H9 (cell line): ENCODE results near the gene SOX21. TPM values are rescaled to one million over a fixed set of nuclear protein-coding genes. Genes with fewer than 3 reads are reported as not detected.

ENCODE experiments used
- DNase-seq: peaks from one replicate; pipeline ENCODE4 v3.0.0-alpha.2; 2017
- H2AFZ ChIP-seq: one replicate; pipeline ENCODE4 v1.6.1; 2013; ENCODE audit warnings: mild to moderate bottlenecking, low read length, control low read depth, moderate library complexity
- H2AK5ac ChIP-seq: 2 replicates; pipeline ENCODE4 v1.6.1; 2013; ENCODE audit warnings: low read length, control low read depth, mixed read lengths; ENCODE audit not compliant: insufficient read length
- H2BK120ac ChIP-seq: one replicate; pipeline ENCODE4 v1.6.1; 2013; ENCODE audit warnings: low read depth, mild to moderate bottlenecking, low read length, control low read depth, inconsistent platforms; ENCODE audit not compliant: poor library complexity, severe bottlenecking
- H2BK12ac ChIP-seq: 2 replicates; pipeline ENCODE4 v1.6.1; 2013; ENCODE audit warnings: low read length, control low read depth, mixed read lengths, low read depth; ENCODE audit not compliant: insufficient read length
- H2BK15ac ChIP-seq: 2 replicates; pipeline ENCODE4 v1.6.1; 2013; ENCODE audit warnings: low read depth, low read length, control low read depth
- H2BK20ac ChIP-seq: one replicate; pipeline ENCODE4 v1.6.1; 2013; ENCODE audit warnings: low read depth, mild to moderate bottlenecking, low read length, control low read depth, inconsistent platforms; ENCODE audit not compliant: poor library complexity, severe bottlenecking
- H2BK5ac ChIP-seq: 2 replicates; pipeline ENCODE4 v1.6.1; 2013; ENCODE audit warnings: low read length, control low read depth, mixed read lengths; ENCODE audit not compliant: insufficient read length
- H3K14ac ChIP-seq: 2 replicates; pipeline ENCODE4 v1.6.1; 2013; ENCODE audit warnings: low read length, control low read depth; ENCODE audit not compliant: insufficient read depth
- H3K18ac ChIP-seq: 2 replicates; pipeline ENCODE4 v1.6.1; 2013; ENCODE audit warnings: low read depth, mild to moderate bottlenecking, mixed read lengths, low read length, control low read depth; ENCODE audit not compliant: insufficient read length
- H3K23ac ChIP-seq: 2 replicates; pipeline ENCODE4 v1.6.1; 2013; ENCODE audit warnings: low read length, control low read depth, mixed read lengths, low read depth; ENCODE audit not compliant: insufficient read length
- H3K23me2 ChIP-seq: 2 replicates; pipeline ENCODE4 v1.6.1; 2013; ENCODE audit warnings: low read depth, mild to moderate bottlenecking, mixed read lengths, low read length, control low read depth; ENCODE audit not compliant: insufficient read length, poor library complexity, severe bottlenecking
- H3K27ac ChIP-seq: 2 replicates; pipeline ENCODE4 v1.5.1; 2013; ENCODE audit warnings: low read length, control low read depth, mixed read lengths, low read depth; ENCODE audit not compliant: insufficient read length
- H3K27me3 ChIP-seq: 2 replicates; pipeline ENCODE4 v1.6.1; 2013; ENCODE audit warnings: low read length, control low read depth, inconsistent platforms; ENCODE audit not compliant: insufficient read depth
- H3K4ac ChIP-seq: 2 replicates; pipeline ENCODE4 v1.6.1; 2013; ENCODE audit warnings: low read depth, mild to moderate bottlenecking, control low read depth, inconsistent platforms, low read length, moderate library complexity
- H3K4me1 ChIP-seq: 2 replicates; pipeline ENCODE4 v1.6.1; 2013; ENCODE audit warnings: low read length, control low read depth, inconsistent platforms; ENCODE audit not compliant: insufficient read depth
- H3K4me2 ChIP-seq: 2 replicates; pipeline ENCODE4 v1.6.1; 2013; ENCODE audit warnings: low read length, control low read depth, mixed read lengths; ENCODE audit not compliant: insufficient read length, insufficient read depth
- H3K56ac ChIP-seq: 2 replicates; pipeline ENCODE4 v1.6.1; 2013; ENCODE audit warnings: low read depth, mild to moderate bottlenecking, mixed read lengths, low read length, control low read depth; ENCODE audit not compliant: insufficient read length
- H3K79me1 ChIP-seq: 2 replicates; pipeline ENCODE4 v1.6.1; 2013; ENCODE audit warnings: low read depth, mild to moderate bottlenecking, moderate library complexity, low read length, control low read depth, inconsistent platforms; ENCODE audit not compliant: insufficient read depth, poor library complexity, severe bottlenecking
- H3K79me2 ChIP-seq: 2 replicates; pipeline ENCODE4 v1.6.1; 2013; ENCODE audit warnings: low read length, control low read depth, inconsistent platforms; ENCODE audit not compliant: insufficient read depth
- H3K9ac ChIP-seq: 2 replicates; pipeline ENCODE4 v1.6.1; 2013; ENCODE audit warnings: low read length, control low read depth, mixed read lengths; ENCODE audit not compliant: insufficient read length; ENCODE audit errors: extremely low read depth
- H3K9me3 ChIP-seq: one replicate; pipeline ENCODE4 v1.6.1; 2013; ENCODE audit warnings: low read depth, low read length, inconsistent platforms; ENCODE audit not compliant: control insufficient read depth
- H3T11ph ChIP-seq: one replicate; pipeline ENCODE4 v1.6.1; 2013; ENCODE audit warnings: mild to moderate bottlenecking, low read length, control low read depth, inconsistent platforms
- H4K20me1 ChIP-seq: one replicate; pipeline ENCODE4 v1.6.1; 2013; ENCODE audit not compliant: control insufficient read depth, insufficient read length, insufficient read depth
- H4K5ac ChIP-seq: 2 replicates; pipeline ENCODE4 v1.6.1; 2013; ENCODE audit warnings: low read depth, mild to moderate bottlenecking, mixed read lengths, low read length, control low read depth; ENCODE audit not compliant: insufficient read length
- H4K8ac ChIP-seq: replicated peaks from 2 replicates; pipeline ENCODE4 v1.6.1; 2013; ENCODE audit warnings: low read length, control low read depth, mixed read lengths, low read depth; ENCODE audit not compliant: insufficient read length
- H4K91ac ChIP-seq: 2 replicates; pipeline ENCODE4 v1.6.1; 2013; ENCODE audit warnings: low read depth, mild to moderate bottlenecking, moderate library complexity, mixed read lengths, low read length, control low read depth; ENCODE audit not compliant: insufficient read length
- H3K27ac Mint-ChIP-seq, 3 experiments: 2 replicates in 2 of 3; 3 replicates in 1 of 3; pipeline ENCODE4 v1.8.0; 2020 to 2021; ENCODE audit warnings: mixed read lengths in 3 of 3, mild to moderate bottlenecking in 1 of 3, moderate library complexity in 1 of 3
- H3K27me3 Mint-ChIP-seq: 2 replicates; pipeline ENCODE4 v1.8.0; 2021; ENCODE audit warnings: low read depth, mild to moderate bottlenecking, moderate library complexity, mixed read lengths
- H3K36me3 Mint-ChIP-seq, 3 experiments: 2 replicates in 2 of 3; 3 replicates in 1 of 3; pipeline ENCODE4 v1.8.0; 2020 to 2021; ENCODE audit warnings: low read depth in 3 of 3, mixed read lengths in 3 of 3; ENCODE audit not compliant: insufficient read depth in 1 of 3
- H3K4me1 Mint-ChIP-seq, 2 experiments: 2 replicates each; pipeline ENCODE4 v1.8.0; 2020; ENCODE audit warnings: mixed read lengths in 2 of 2
- H3K4me3 Mint-ChIP-seq, 2 experiments: 2 replicates in 1 of 2; 3 replicates in 1 of 2; pipeline ENCODE4 v1.8.0; 2020 to 2021; ENCODE audit warnings: mild to moderate bottlenecking in 2 of 2, mixed read lengths in 2 of 2, moderate library complexity in 1 of 2
- H3K9me3 Mint-ChIP-seq, 2 experiments: 2 replicates in 1 of 2; 3 replicates in 1 of 2; pipeline ENCODE4 v1.8.0; 2020; ENCODE audit warnings: mild to moderate bottlenecking in 2 of 2, mixed read lengths in 2 of 2, moderate library complexity in 1 of 2
- WGBS: extraction: QIAGEN DNeasy Blood & Tissue Kit; methylation state at CpG from one replicate; pipeline ENCODE4 v1.1.7; 2013; ENCODE audit warnings: missing lambda C conversion rate, low lambda C conversion rate, mixed read lengths; ENCODE audit not compliant: insufficient read length; ENCODE audit errors: extremely low coverage; 5-methylcytosine and 5-hydroxymethylcytosine counted together
- total RNA-seq: library from RNA; stranded (reverse); gene quantifications from 2 replicates; pipeline ENCODE4 v1.2.1, GENCODE V29; 2021
- TF ChIP-seq, protein P1 (sequence below): fragments of 200-600 bp; sonication (generic); conservative IDR thresholded peaks from 3 replicates; pipeline ENCODE4 v1.8.0; 2021; ENCODE audit warnings: antibody characterized with exemption, mild to moderate bottlenecking

SOX21 gene
- total RNA-seq, 1 experiment from 2014 or later, result 38.4 TPM

DNA sequence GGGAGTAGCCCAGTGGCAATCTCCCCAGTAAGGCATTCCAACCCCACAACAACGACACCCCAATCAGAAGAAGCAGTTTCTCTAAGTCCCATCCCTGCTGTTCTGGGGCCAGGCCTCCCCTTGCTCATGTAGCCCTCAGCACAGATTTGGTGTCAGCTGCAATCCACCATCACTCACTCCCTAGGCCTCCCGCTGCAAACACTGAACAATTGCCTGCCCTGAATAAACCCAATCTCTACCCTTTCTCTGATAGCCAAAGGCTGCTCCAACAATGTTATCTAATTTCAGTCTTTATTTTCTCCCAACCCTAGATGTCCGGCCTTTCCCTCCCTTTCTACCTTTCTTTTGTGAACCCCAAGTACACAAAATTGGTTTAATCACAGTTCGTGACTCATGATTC lies 5.6 kb upstream of the SOX21 start:
- H3K27me3 Mint-ChIP-seq, result peaks cover 30% of the 10 kb centered on the region
- TF ChIP-seq, protein P1, sequence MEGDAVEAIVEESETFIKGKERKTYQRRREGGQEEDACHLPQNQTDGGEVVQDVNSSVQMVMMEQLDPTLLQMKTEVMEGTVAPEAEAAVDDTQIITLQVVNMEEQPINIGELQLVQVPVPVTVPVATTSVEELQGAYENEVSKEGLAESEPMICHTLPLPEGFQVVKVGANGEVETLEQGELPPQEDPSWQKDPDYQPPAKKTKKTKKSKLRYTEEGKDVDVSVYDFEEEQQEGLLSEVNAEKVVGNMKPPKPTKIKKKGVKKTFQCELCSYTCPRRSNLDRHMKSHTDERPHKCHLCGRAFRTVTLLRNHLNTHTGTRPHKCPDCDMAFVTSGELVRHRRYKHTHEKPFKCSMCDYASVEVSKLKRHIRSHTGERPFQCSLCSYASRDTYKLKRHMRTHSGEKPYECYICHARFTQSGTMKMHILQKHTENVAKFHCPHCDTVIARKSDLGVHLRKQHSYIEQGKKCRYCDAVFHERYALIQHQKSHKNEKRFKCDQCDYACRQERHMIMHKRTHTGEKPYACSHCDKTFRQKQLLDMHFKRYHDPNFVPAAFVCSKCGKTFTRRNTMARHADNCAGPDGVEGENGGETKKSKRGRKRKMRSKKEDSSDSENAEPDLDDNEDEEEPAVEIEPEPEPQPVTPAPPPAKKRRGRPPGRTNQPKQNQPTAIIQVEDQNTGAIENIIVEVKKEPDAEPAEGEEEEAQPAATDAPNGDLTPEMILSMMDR, result no peak
- no CpG with 5 or more reads among the region's 4 CpGs for WGBS
- Histone ChIP-seq H3K4me2 (no peak overlapping the region), H2AFZ (no peak overlapping the region), H3K23me2 (peaks cover 3% of the 10 kb centered on the region), H4K8ac (no peak overlapping the region), H3T11ph (no peak overlapping the region), H3K18ac (no peak overlapping the region), H2AK5ac (no peak overlapping the region), H2BK15ac (no peak overlapping the region), H3K4me1 (peaks cover 3% of the 10 kb centered on the region; the same call in 1 of the 2 replicates), H2BK20ac (no peak overlapping the region), H3K23ac (no peak overlapping the region), H2BK5ac (no peak overlapping the region), H4K91ac (no peak overlapping the region), H2BK12ac (no peak overlapping the region), H4K20me1 (no peaks in the 10 kb centered on the region), H3K14ac (no peak overlapping the region), H3K9me3 (no peaks in the 10 kb centered on the region), H3K27ac (no peak overlapping the region), H3K9ac (no peak overlapping the region), H2BK120ac (no peak overlapping the region), H4K5ac (no peak overlapping the region), H3K56ac (no peak overlapping the region), H3K79me1 (no peaks in the 10 kb centered on the region), H3K27me3 (peaks cover 13% of the 10 kb centered on the region; the same call in 1 of the 2 replicates), H3K4ac (no peak overlapping the region), H3K79me2 (no peaks in the 10 kb centered on the region)
- peak overlapping the region in 1 of 3 experiments; percentile 3; a peak in 1 of 7 replicates for H3K27ac Mint-ChIP-seq
- H3K4me3 Mint-ChIP-seq, result no peak overlapping the region
- H3K4me1 Mint-ChIP-seq, result peaks cover 42 to 48% of the 10 kb centered on the region in 2 experiments
- H3K9me3 Mint-ChIP-seq, result no peaks in the 10 kb centered on the region
- no peak for DNase-seq
- H3K36me3 Mint-ChIP-seq, result no peaks in the 10 kb centered on the region
